ENCODE measurements around the gene CD40. TPM values are rescaled to one million over a fixed set of nuclear protein-coding genes. Genes with fewer than 3 reads are reported as not detected.

The CD40 gene
- total RNA-seq, 5 donors from 2014 or later (not counting 1 experiment from before 2014, with no cell fraction given), result 1.5 to 9.6 (median 5.9) TPM

GRCh38 chr20:46160661-46161060, 42.5 kb downstream of the CD40 start:
- no peaks in the 10 kb centered on the region for H3K4me1 Mint-ChIP-seq

GRCh38 chr20:46161921-46162320, 43.8 kb downstream of the CD40 start:
- Histone ChIP-seq H3K27me3 (replicated peaks in 1 of 2; ENCODE audit: control insufficient read depth in 2 of 2, extremely low read depth in 1 of 2, insufficient read depth in 2 of 2, low read length in 1 of 2) (peaks cover 0 to 45% of the 10 kb centered on the region in 2 experiments), H3K4me3 (ENCODE audit: control insufficient read depth in 1 of 2, extremely low read depth in 1 of 2, low read length in 1 of 2) (no peak overlapping the region), H3K27ac (ENCODE audit: low read length) (no peak overlapping the region), H3K9me3 (no peaks in the 10 kb centered on the region), H3K36me3 (ENCODE audit: control insufficient read depth in 2 of 2, extremely low read depth in 1 of 2, insufficient read depth in 1 of 2, low read length in 1 of 2) (no peaks in the 10 kb centered on the region), H3K4me1 (ENCODE audit: control insufficient read depth in 1 of 2, extremely low read depth in 1 of 2, insufficient read depth in 2 of 2, low read length in 2 of 2) (no peaks in the 10 kb centered on the region)
- Mint-ChIP-seq H3K4me1 (no peaks in the 10 kb centered on the region), H3K27ac (no peak overlapping the region), H3K9me3 (no peaks in the 10 kb centered on the region), H3K36me3 (no peaks in the 10 kb centered on the region), H3K27me3 (peaks cover 34 to 37% of the 10 kb centered on the region in 2 donors), H3K4me3 (no peak overlapping the region)
- ChIA-PET CTCF (no interaction called here), POLR2A (no interaction called here)
- ATAC-seq (replicated peaks in 1 of 4), result no peak
- 60% methylated on average over 1 of the region's 1 CpG for WGBS (ENCODE audit: insufficient coverage)
- no peak for DNase-seq

More at GRCh38 chr20:46160661-46161060, 42.5 kb downstream of the CD40 start:
- Mint-ChIP-seq H3K27ac (no peak overlapping the region), H3K9me3 (no peaks in the 10 kb centered on the region), H3K27me3 (peaks cover 29 to 33% of the 10 kb centered on the region in 2 donors), H3K4me3 (no peak overlapping the region), H3K36me3 (no peaks in the 10 kb centered on the region)
- H3K27ac ChIP-seq (ENCODE audit: low read length), result no peak overlapping the region
- ATAC-seq (replicated peaks in 1 of 4) (no peak), DNase-seq (no peak)
- 63% methylated on average over 5 of the region's 5 CpGs for WGBS (ENCODE audit: insufficient coverage)
- no peak overlapping the region for H3K4me3 ChIP-seq (ENCODE audit: control insufficient read depth in 1 of 2, extremely low read depth in 1 of 2, low read length in 1 of 2)
- H3K4me1 ChIP-seq (ENCODE audit: control insufficient read depth in 1 of 2, extremely low read depth in 1 of 2, insufficient read depth in 2 of 2, low read length in 2 of 2), result no peaks in the 10 kb centered on the region
- no peaks in the 10 kb centered on the region for H3K36me3 ChIP-seq (ENCODE audit: control insufficient read depth in 2 of 2, extremely low read depth in 1 of 2, insufficient read depth in 1 of 2, low read length in 1 of 2)
- ChIA-PET POLR2A (no interaction called here), CTCF (no interaction called here)
- no peaks in the 10 kb centered on the region for H3K9me3 ChIP-seq
- peaks cover 2 to 51% of the 10 kb centered on the region in 2 experiments for H3K27me3 ChIP-seq (replicated peaks in 1 of 2; ENCODE audit: control insufficient read depth in 2 of 2, extremely low read depth in 1 of 2, insufficient read depth in 2 of 2, low read length in 1 of 2)

GRCh38 chr20:46164254-46164653, 46.1 kb downstream of the CD40 start:
- Mint-ChIP-seq H3K4me3 (no peak overlapping the region), H3K27me3 (peaks cover 33 to 36% of the 10 kb centered on the region in 2 donors), H3K9me3 (no peaks in the 10 kb centered on the region), H3K4me1 (no peaks in the 10 kb centered on the region), H3K36me3 (no peaks in the 10 kb centered on the region), H3K27ac (no peak overlapping the region)
- H3K27ac ChIP-seq (ENCODE audit: low read length), result no peak overlapping the region
- WGBS (ENCODE audit: insufficient coverage), result 58% methylated on average over 7 of the region's 7 CpGs
- no peaks in the 10 kb centered on the region for H3K4me1 ChIP-seq (ENCODE audit: control insufficient read depth in 1 of 2, extremely low read depth in 1 of 2, insufficient read depth in 2 of 2, low read length in 2 of 2)
- ChIA-PET CTCF (no interaction called here), POLR2A (no interaction called here)
- H3K9me3 ChIP-seq, result no peaks in the 10 kb centered on the region
- no peak overlapping the region for H3K4me3 ChIP-seq (ENCODE audit: control insufficient read depth in 1 of 2, extremely low read depth in 1 of 2, low read length in 1 of 2)
- H3K36me3 ChIP-seq (ENCODE audit: control insufficient read depth in 2 of 2, extremely low read depth in 1 of 2, insufficient read depth in 1 of 2, low read length in 1 of 2), result no peaks in the 10 kb centered on the region
- H3K27me3 ChIP-seq (replicated peaks in 1 of 2; ENCODE audit: control insufficient read depth in 2 of 2, extremely low read depth in 1 of 2, insufficient read depth in 2 of 2, low read length in 1 of 2), result peaks cover 0 to 40% of the 10 kb centered on the region in 2 experiments
- DNase-seq, result no peak
- ATAC-seq (replicated peaks in 1 of 4), result no peak

GRCh38 chr20:46167080-46167479, 49.0 kb downstream of the CD40 start:
- Histone ChIP-seq H3K27ac (ENCODE audit: low read length) (no peak overlapping the region), H3K9me3 (no peaks in the 10 kb centered on the region), H3K4me1 (ENCODE audit: control insufficient read depth in 1 of 2, extremely low read depth in 1 of 2, insufficient read depth in 2 of 2, low read length in 2 of 2) (no peaks in the 10 kb centered on the region), H3K36me3 (ENCODE audit: control insufficient read depth in 2 of 2, extremely low read depth in 1 of 2, insufficient read depth in 1 of 2, low read length in 1 of 2) (no peaks in the 10 kb centered on the region), H3K27me3 (replicated peaks in 1 of 2; ENCODE audit: control insufficient read depth in 2 of 2, extremely low read depth in 1 of 2, insufficient read depth in 2 of 2, low read length in 1 of 2) (peaks cover 0 to 45% of the 10 kb centered on the region in 2 experiments), H3K4me3 (ENCODE audit: control insufficient read depth in 1 of 2, extremely low read depth in 1 of 2, low read length in 1 of 2) (no peak overlapping the region)
- DNase-seq (no peak), ATAC-seq (replicated peaks in 1 of 4) (no peak)
- Mint-ChIP-seq H3K9me3 (no peaks in the 10 kb centered on the region), H3K36me3 (no peaks in the 10 kb centered on the region), H3K27me3 (peaks cover 37 to 40% of the 10 kb centered on the region in 2 donors), H3K4me3 (no peak overlapping the region), H3K27ac (no peak overlapping the region), H3K4me1 (no peaks in the 10 kb centered on the region)
- POLR2A ChIA-PET, result no interaction called here
- CTCF ChIA-PET, result no interaction called here

- no peaks in the 10 kb centered on the region for H3K9me3 ChIP-seq
- H3K36me3 ChIP-seq (ENCODE audit: control insufficient read depth in 2 of 2, extremely low read depth in 1 of 2, insufficient read depth in 1 of 2, low read length in 1 of 2), result no peaks in the 10 kb centered on the region
- CTCF ChIA-PET, result no interaction called here
- no peak overlapping the region for H3K4me3 ChIP-seq (ENCODE audit: control insufficient read depth in 1 of 2, extremely low read depth in 1 of 2, low read length in 1 of 2)
- peaks cover under 1 to 49% of the 10 kb centered on the region in 2 experiments for H3K27me3 ChIP-seq (replicated peaks in 1 of 2; ENCODE audit: control insufficient read depth in 2 of 2, extremely low read depth in 1 of 2, insufficient read depth in 2 of 2, low read length in 1 of 2)
- H3K27ac ChIP-seq (ENCODE audit: low read length), result no peak overlapping the region
- Mint-ChIP-seq H3K9me3 (no peaks in the 10 kb centered on the region), H3K36me3 (no peaks in the 10 kb centered on the region), H3K27ac (no peak overlapping the region), H3K27me3 (peaks cover 42 to 50% of the 10 kb centered on the region in 2 donors), H3K4me1 (no peaks in the 10 kb centered on the region), H3K4me3 (no peak overlapping the region)
- DNase-seq, result no peak
- no peaks in the 10 kb centered on the region for H3K4me1 ChIP-seq (ENCODE audit: control insufficient read depth in 1 of 2, extremely low read depth in 1 of 2, insufficient read depth in 2 of 2, low read length in 2 of 2)
- POLR2A ChIA-PET, result no interaction called here
- no peak for ATAC-seq (replicated peaks in 1 of 4)
- 63% methylated on average over 7 of the region's 8 CpGs for WGBS (ENCODE audit: insufficient coverage)
Observed at GRCh38 chr20:46168438-46168837, 50.3 kb downstream of the CD40 start.

GRCh38 chr20:46169245-46170171, 51.4 kb downstream of the CD40 start:
- no peaks in the 10 kb centered on the region for H3K4me1 ChIP-seq (ENCODE audit: control insufficient read depth in 1 of 2, extremely low read depth in 1 of 2, insufficient read depth in 2 of 2, low read length in 2 of 2)

More at GRCh38 chr20:46169245-46170171, 51.4 kb downstream of the CD40 start:
- ChIA-PET POLR2A (no interaction called here), CTCF (no interaction called here)
- Mint-ChIP-seq H3K36me3 (no peaks in the 10 kb centered on the region), H3K4me1 (no peaks in the 10 kb centered on the region), H3K27ac (no peak overlapping the region), H3K4me3 (no peak overlapping the region), H3K9me3 (no peaks in the 10 kb centered on the region), H3K27me3 (peaks cover 46 to 52% of the 10 kb centered on the region in 2 donors)
- Histone ChIP-seq H3K4me3 (ENCODE audit: control insufficient read depth in 1 of 2, extremely low read depth in 1 of 2, low read length in 1 of 2) (no peak overlapping the region), H3K9me3 (no peaks in the 10 kb centered on the region), H3K36me3 (ENCODE audit: control insufficient read depth in 2 of 2, extremely low read depth in 1 of 2, insufficient read depth in 1 of 2, low read length in 1 of 2) (no peaks in the 10 kb centered on the region), H3K27me3 (replicated peaks in 1 of 2; ENCODE audit: control insufficient read depth in 2 of 2, extremely low read depth in 1 of 2, insufficient read depth in 2 of 2, low read length in 1 of 2) (peaks cover 5 to 51% of the 10 kb centered on the region in 2 experiments), H3K27ac (ENCODE audit: low read length) (no peak overlapping the region)
- DNase-seq (no peak), ATAC-seq (replicated peaks in 1 of 4) (no peak)
- WGBS (ENCODE audit: insufficient coverage), result 81% methylated on average over 8 of the region's 13 CpGs
